D341Med (cell line): ENCODE results near the gene NFATC2.
"Not testable (repeated sequence)": the region's sequence is repeated elsewhere in the genome, so short reads cannot be mapped to it uniquely, and the experiment has no call there.

Experiments
- DNase-seq: peaks from one replicate; pipeline ENCODE4 v3.0.0; 2012; ENCODE audit warnings: low spot score

Gene NFATC2

GRCh38 chr20:51494241-51495110, 48.0 kb downstream of the NFATC2 start:
- DNase-seq, result no peak

GRCh38 chr20:51493346-51493791, 49.1 kb downstream of the NFATC2 start:
- DNase-seq, result no peak

GRCh38 chr20:51492167-51493092, 50.1 kb downstream of the NFATC2 start:
- no peak for DNase-seq

- DNase-seq, result no peak
Measured at GRCh38 chr20:51491393-51491792, 51.1 kb downstream of the NFATC2 start.

- no peak for DNase-seq
Measured at GRCh38 chr20:51490635-51491034, 51.9 kb downstream of the NFATC2 start.

GRCh38 chr20:51489611-51490010, 52.9 kb downstream of the NFATC2 start:
- no peak for DNase-seq

- DNase-seq, result no peak
Measured at GRCh38 chr20:51488331-51488730, 54.2 kb downstream of the NFATC2 start.

GRCh38 chr20:51487565-51488268, 54.8 kb downstream of the NFATC2 start:
- DNase-seq, result no peak

- DNase-seq, result no peak
Measured at GRCh38 chr20:51487076-51487475, 55.4 kb downstream of the NFATC2 start.

- DNase-seq, result no peak
Measured at GRCh38 chr20:51486197-51487005, 56.1 kb downstream of the NFATC2 start.

GRCh38 chr20:51484831-51485230, 57.7 kb downstream of the NFATC2 start:
- DNase-seq, result no peak

GRCh38 chr20:51484141-51484815, 58.2 kb downstream of the NFATC2 start:
- DNase-seq, result no peak

GRCh38 chr20:51482836-51483473, 59.6 kb downstream of the NFATC2 start:
- no peak for DNase-seq

- no peak for DNase-seq
Measured at GRCh38 chr20:51481341-51481914, 61.1 kb downstream of the NFATC2 start.

- DNase-seq, result no peak
Measured at GRCh38 chr20:51480507-51481270, 61.8 kb downstream of the NFATC2 start.

- DNase-seq, result not testable (repeated sequence)
Measured at GRCh38 chr20:51476106-51476505, 66.4 kb downstream of the NFATC2 start.

GRCh38 chr20:51473771-51474170, 68.7 kb downstream of the NFATC2 start:
- DNase-seq, result no peak

- no peak for DNase-seq
Measured at GRCh38 chr20:51473256-51473655, 69.3 kb downstream of the NFATC2 start.

GRCh38 chr20:51470907-51471411, 71.6 kb downstream of the NFATC2 start:
- DNase-seq, result no peak
